Lower lobe of right lung (tissue), 2 donors: ENCODE data around the gene PIAS1. TPM values are rescaled to one million over a fixed set of nuclear protein-coding genes. Genes with fewer than 3 reads are reported as not detected.
"Not testable (repeated sequence)": the region's sequence is repeated elsewhere in the genome, so short reads cannot be mapped to it uniquely, and the experiment has no call there.

Experiments used
- ATAC-seq, 2 donors: fragments of 200-7000 bp; cut with Tn5 transposase; one replicate each; pipeline ENCODE4 v1.9.1; 2020 to 2022; ENCODE audit warnings: mild to moderate bottlenecking in 2 of 2, moderate library complexity in 2 of 2
- DNase-seq: peaks from one replicate; pipeline ENCODE4 v3.0.0-alpha.2; 2020
- H3K27ac ChIP-seq: fragments of 200-600 bp; one replicate; pipeline ENCODE4 v1.8.0; 2022
- H3K27me3 ChIP-seq: fragments of 200-600 bp; one replicate; pipeline ENCODE4 v1.8.0; 2022; ENCODE audit warnings: low read depth
- H3K36me3 ChIP-seq: fragments of 200-600 bp; one replicate; pipeline ENCODE4 v1.8.0; 2022; ENCODE audit warnings: mild to moderate bottlenecking
- H3K4me1 ChIP-seq: fragments of 200-600 bp; one replicate; pipeline ENCODE4 v1.8.0; 2022
- H3K4me3 ChIP-seq: fragments of 200-600 bp; one replicate; pipeline ENCODE4 v1.8.0; 2022; ENCODE audit warnings: mild to moderate bottlenecking
- H3K9me3 ChIP-seq: fragments of 200-600 bp; one replicate; pipeline ENCODE4 v1.8.0; 2022
- CTCF ChIP-seq: fragments of 200-600 bp; IDR thresholded peaks from one replicate; pipeline ENCODE4 v1.8.0; 2022; ENCODE audit warnings: antibody characterized with exemption, mild to moderate bottlenecking
- intact Hi-C: fragments of 100-400 bp; cut with DNase I; formaldehyde crosslinking; loops from one replicate; pipeline ENCODE4 v1.11.0; 2022
- total RNA-seq: library from RNA; stranded (reverse); fragmentation: NEBNext Ultra II Directional; extraction: Animal tissue kit (Norgen Biotek cat#: 25700); gene quantifications from one replicate; pipeline ENCODE4 v1.2.1, GENCODE V29; 2021
- donor health status: DM: no; HTN: yes; CAD: no; lungs with severe emphysema.

Gene PIAS1
- total RNA-seq, 1 donor from 2014 or later = 73.1 TPM

GRCh38 chr15:68054628-68055223, 611 bp downstream of the PIAS1 start:
- no peak for TF ChIP-seq CTCF
- Histone ChIP-seq H3K4me3 (peak overlapping the region; percentile 91), H3K4me1 (peaks cover 37% of the 10 kb centered on the region), H3K27ac (peak overlapping the region; percentile 94), H3K9me3 (no peaks in the 10 kb centered on the region), H3K36me3 (no peaks in the 10 kb centered on the region), H3K27me3 (no peaks in the 10 kb centered on the region)
- intact Hi-C loops = loop anchor here (10.0 kb wide), 1 partner anchor 200 kb away; no protein-coding TSS in a partner anchor
- ATAC-seq (peak; percentile 81 to 86), DNase-seq (peak; percentile 86)

- intact Hi-C loops = loop anchor here (10.0 kb wide), 1 partner anchor 200 kb away; no protein-coding TSS in a partner anchor
- TF ChIP-seq CTCF = no peak
- peak overlapping the region; percentile 91 for H3K4me3 ChIP-seq
- H3K4me1 ChIP-seq = peaks cover 42% of the 10 kb centered on the region
- DNase-seq = no peak
- peak overlapping the region; percentile 94 for H3K27ac ChIP-seq
- H3K27me3 ChIP-seq = no peaks in the 10 kb centered on the region
- no peaks in the 10 kb centered on the region for H3K36me3 ChIP-seq
- H3K9me3 ChIP-seq = no peaks in the 10 kb centered on the region
- peak; percentile 1 to 13 for ATAC-seq
Observed at GRCh38 chr15:68055224-68055705, 1.1 kb downstream of the PIAS1 start.

GRCh38 chr15:68056097-68056865, 2.2 kb downstream of the PIAS1 start:
- intact Hi-C loops = loop anchor here (10.0 kb wide), 1 partner anchor 201 kb away; no protein-coding TSS in a partner anchor
- H3K9me3 ChIP-seq = no peaks in the 10 kb centered on the region
- no peaks in the 10 kb centered on the region for H3K36me3 ChIP-seq
- H3K27me3 ChIP-seq = no peaks in the 10 kb centered on the region
- no peak for TF ChIP-seq CTCF
- H3K4me1 ChIP-seq = peaks cover 52% of the 10 kb centered on the region
- H3K4me3 ChIP-seq = peak overlapping the region; percentile 91
- ATAC-seq (no peak), DNase-seq (no peak)
- H3K27ac ChIP-seq = no peak overlapping the region

DNA sequence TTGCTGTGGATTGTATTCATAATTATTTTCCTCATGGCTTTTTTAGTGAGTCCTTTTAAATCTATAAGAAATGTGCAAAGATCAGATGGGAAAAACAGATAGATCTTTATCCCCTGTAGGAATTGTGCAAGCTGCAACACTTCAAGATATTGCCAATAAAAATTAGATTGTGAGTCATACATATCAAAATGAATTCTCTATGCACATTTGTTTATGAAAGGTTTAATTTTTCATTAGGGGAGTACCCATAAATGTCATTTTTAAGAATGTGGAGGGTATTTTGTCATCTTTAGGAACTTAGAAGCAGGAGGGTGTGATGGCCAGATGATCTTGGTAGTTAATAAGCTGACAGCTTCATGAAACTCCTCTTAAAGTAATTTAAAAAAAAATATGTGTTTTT, 2.9 kb downstream of the PIAS1 start:
- no peak overlapping the region for H3K4me3 ChIP-seq
- H3K4me1 ChIP-seq = peaks cover 59% of the 10 kb centered on the region

GRCh38 chr15:68057758-68058157, 3.6 kb downstream of the PIAS1 start:
- ATAC-seq (no peak), DNase-seq (no peak)
- Histone ChIP-seq H3K36me3 (no peaks in the 10 kb centered on the region), H3K9me3 (no peaks in the 10 kb centered on the region), H3K27me3 (no peaks in the 10 kb centered on the region), H3K4me1 (peaks cover 64% of the 10 kb centered on the region), H3K4me3 (no peak overlapping the region), H3K27ac (no peak overlapping the region)
- intact Hi-C loops = loop anchor here (10.0 kb wide), 1 partner anchor 203 kb away; no protein-coding TSS in a partner anchor
- TF ChIP-seq CTCF = no peak

More for the DNA sequence above, 2.9 kb downstream of the PIAS1 start:
- Histone ChIP-seq H3K27me3 (no peaks in the 10 kb centered on the region), H3K36me3 (no peaks in the 10 kb centered on the region), H3K9me3 (no peaks in the 10 kb centered on the region), H3K27ac (no peak overlapping the region)
- no peak for TF ChIP-seq CTCF
- intact Hi-C loops = loop anchor here (10.0 kb wide), 1 partner anchor 202 kb away; no protein-coding TSS in a partner anchor
- ATAC-seq = no peak
- no peak for DNase-seq

GRCh38 chr15:68058970-68059369, 4.9 kb downstream of the PIAS1 start:
- H3K9me3 ChIP-seq, H3K27ac ChIP-seq, DNase-seq, H3K4me3 ChIP-seq, H3K36me3 ChIP-seq, ATAC-seq, H3K27me3 ChIP-seq: not testable (repeated sequence)
- peaks cover 70% of the 10 kb centered on the region for H3K4me1 ChIP-seq
- intact Hi-C loops = loop anchor here (10.0 kb wide), 1 partner anchor 204 kb away; no protein-coding TSS in a partner anchor
